Measurements from ENCODE around the gene TEX52. TPM values are rescaled to one million over a fixed set of nuclear protein-coding genes. Genes with fewer than 3 reads are reported as not detected.

TEX52 gene
- total and polyA plus RNA-seq, 2 experiments from 2014 or later: not detected

- TF ChIP-seq POLR2AphosphoS5 (IDR thresholded peaks at IDR 0.05; ENCODE audit: low read depth) (peak; percentile 99), JUNB (IDR thresholded peaks at IDR 0.05; ENCODE audit: unreplicated experiment) (no peak), REST (IDR thresholded peaks at IDR 0.05; ENCODE audit: unreplicated experiment) (no peak), NANOG (IDR thresholded peaks at IDR 0.05; ENCODE audit: borderline replicate concordance) (no peak), EZH2phosphoT487 (IDR thresholded peaks at IDR 0.05; ENCODE audit: unreplicated experiment) (no peak), ZNF331 (CRISPR knock-in tag; IDR thresholded peaks at IDR 0.05; ENCODE audit: low read depth) (no peak), CREB1 (CRISPR knock-in tag; IDR thresholded peaks at IDR 0.05; ENCODE audit: low read depth) (peak; percentile 87), EZH2 (IDR thresholded peaks at IDR 0.05; ENCODE audit: low read depth, unreplicated experiment) (no peak), ETS1 (IDR thresholded peaks at IDR 0.05) (peak; percentile 77; the same call in 1 of the 2 replicates)
- H3K36me3 Mint-ChIP-seq (ENCODE audit: low read depth): peaks cover 8% of the 10 kb centered on the region
- H2AFZ ChIP-seq: no peak within 1 kb of the TSS; the same call in 1 of the 2 replicates
These were observed 44.3 kb downstream of the TEX52 start, which contains the start of gene ITFG2 for GRCh38 chr12:2812290-2813213. ITFG2 (plus strand) TSS chr12:2812668; CDS start chr12:2812761, 93 bp downstream.

More at GRCh38 chr12:2812290-2813213, 44.3 kb downstream of the TEX52 start, which contains the start of gene ITFG2:
- Mint-ChIP-seq H3K27me3 (ENCODE audit: insufficient read depth, low read depth, poor library complexity) (peaks cover 6% of the 10 kb centered on the region), H3K4me1 (peaks cover 12% of the 10 kb centered on the region), H3K9me3 (no peaks in the 10 kb centered on the region), H3K27ac (peak within 1 kb of the TSS; percentile 100), H3K4me3 (peak within 1 kb of the TSS; percentile 100)
- ATAC-seq (peak; percentile 96), DNase-seq (ENCODE audit: low spot score) (peak; percentile 100)
- Histone ChIP-seq H3K4me2 (peak within 1 kb of the TSS; percentile 88), H3K27ac (ENCODE audit: low read depth) (peak within 1 kb of the TSS; percentile 64), H3K36me3 (ENCODE audit: insufficient read depth) (0 out of 2 replicates have a peak, but pooled peaks cover under 1% of the 10 kb centered on the region), H3K4me1 (ENCODE audit: insufficient read depth) (no peaks in the 10 kb centered on the region), H3K4me3 (peak within 1 kb of the TSS; percentile 60), H3K27me3 (ENCODE audit: insufficient read depth) (no peaks in the 10 kb centered on the region), H3K79me2 (replicated peaks; ENCODE audit: insufficient read depth) (peaks cover 31% of the 10 kb centered on the region), H4K20me1 (replicated peaks; ENCODE audit: insufficient read depth) (no peaks in the 10 kb centered on the region), H3F3A (replicated peaks; ENCODE audit: low read depth) (no peaks in the 10 kb centered on the region; the same call in 1 of the 2 replicates), H3K9me2 (ENCODE audit: insufficient read depth) (no peaks in the 10 kb centered on the region)

All from GM23338 (cell line).